Measurements from ENCODE around the gene TMEM43. TPM values are rescaled to one million over a fixed set of nuclear protein-coding genes. Genes with fewer than 3 reads are reported as not detected.

Gene TMEM43
- total RNA-seq, 5 donors from 2014 or later (not counting 1 experiment from before 2014, with no cell fraction given), result 36.9 to 76.3 (median 63.6) TPM

DNA sequence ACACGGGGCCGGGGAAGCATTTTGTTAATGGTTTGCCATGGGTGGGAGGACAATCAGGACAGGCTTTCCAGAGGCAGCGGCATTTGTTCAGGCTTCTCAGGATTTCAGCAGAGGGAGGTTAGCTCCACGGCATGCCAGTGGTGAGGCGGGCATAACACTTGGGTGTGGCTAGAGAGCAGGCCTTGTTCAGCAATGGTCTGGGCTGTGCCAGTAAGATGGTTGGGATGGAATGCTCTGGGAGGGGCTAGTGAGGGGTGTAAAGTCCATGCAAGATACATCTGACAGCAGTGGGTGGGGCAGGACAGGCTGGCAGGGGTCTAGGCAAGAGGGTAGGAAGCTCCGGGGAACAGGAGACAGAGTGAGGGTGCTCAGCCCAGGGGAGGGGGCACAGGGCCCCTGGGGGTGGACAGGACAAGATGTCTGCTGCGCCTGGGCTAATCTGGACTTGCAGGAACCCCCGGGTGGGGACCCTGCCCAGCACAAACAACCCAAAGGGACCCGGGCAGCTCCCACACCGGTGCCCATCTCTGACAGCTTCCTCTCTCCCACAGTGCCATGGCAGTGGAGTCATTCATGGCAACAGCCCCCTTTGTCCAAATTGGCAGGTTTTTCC is 8.4 kb downstream of the TMEM43 start:
- ATAC-seq (replicated peaks in 1 of 4) (no peak), DNase-seq (no peak)
- 100% methylated on average over 9 of the region's 10 CpGs for WGBS (ENCODE audit: insufficient coverage)
- Histone ChIP-seq H3K36me3 (ENCODE audit: control insufficient read depth in 2 of 2, extremely low read depth in 1 of 2, insufficient read depth in 1 of 2, low read length in 1 of 2) (peaks cover 31 to 95% of the 10 kb centered on the region in 2 donors), H3K4me1 (ENCODE audit: control insufficient read depth in 1 of 2, extremely low read depth in 1 of 2, insufficient read depth in 2 of 2, low read length in 2 of 2) (no peaks in the 10 kb centered on the region), H3K27me3 (replicated peaks in 1 of 2; ENCODE audit: control insufficient read depth in 2 of 2, extremely low read depth in 1 of 2, insufficient read depth in 2 of 2, low read length in 1 of 2) (no peaks in the 10 kb centered on the region), H3K4me3 (ENCODE audit: control insufficient read depth in 1 of 2, extremely low read depth in 1 of 2, low read length in 1 of 2) (no peak overlapping the region), H3K9me3 (no peaks in the 10 kb centered on the region), H3K27ac (ENCODE audit: low read length) (no peak overlapping the region)
- Mint-ChIP-seq H3K36me3 (peaks cover 66% of the 10 kb centered on the region), H3K9me3 (no peaks in the 10 kb centered on the region), H3K4me1 (peaks cover 7 to 14% (median 8%) of the 10 kb centered on the region in 3 donors), H3K4me3 (no peak overlapping the region), H3K27ac (peak overlapping the region in 1 of 2 donors; percentile 22), H3K27me3 (no peaks in the 10 kb centered on the region)
- ChIA-PET POLR2A (interaction anchor here in 1 of 2 donors (0.6 kb wide), 1 partner anchor 520 kb away, joined by 3 read pairs; no protein-coding TSS in a partner anchor), CTCF (no interaction called here)

DNA sequence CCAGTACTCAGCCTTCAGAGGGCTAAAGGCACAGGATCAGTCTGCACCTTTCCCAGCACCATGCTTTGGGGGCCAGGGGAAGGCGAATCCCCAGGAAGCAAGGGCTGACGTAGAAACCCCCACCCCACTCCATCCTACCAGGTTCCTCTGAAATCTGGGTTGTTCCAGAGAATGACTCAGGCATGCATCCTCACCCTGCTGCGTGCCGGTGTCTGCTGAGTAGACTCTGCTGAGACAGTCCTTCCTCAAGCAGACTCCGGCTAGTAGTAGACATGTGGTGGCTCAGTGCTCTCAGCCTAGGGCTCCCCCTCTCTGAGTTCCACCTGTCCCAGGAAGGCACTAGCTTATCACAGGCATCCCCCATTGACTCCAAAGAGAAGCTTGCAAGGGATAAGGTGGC is 9.0 kb downstream of the TMEM43 start:
- Histone ChIP-seq H3K36me3 (ENCODE audit: control insufficient read depth in 2 of 2, extremely low read depth in 1 of 2, insufficient read depth in 1 of 2, low read length in 1 of 2) (peaks cover 27 to 97% of the 10 kb centered on the region in 2 donors), H3K27ac (ENCODE audit: low read length) (no peak overlapping the region), H3K9me3 (no peaks in the 10 kb centered on the region), H3K4me3 (ENCODE audit: control insufficient read depth in 1 of 2, extremely low read depth in 1 of 2, low read length in 1 of 2) (no peak overlapping the region), H3K4me1 (ENCODE audit: control insufficient read depth in 1 of 2, extremely low read depth in 1 of 2, insufficient read depth in 2 of 2, low read length in 2 of 2) (no peaks in the 10 kb centered on the region), H3K27me3 (replicated peaks in 1 of 2; ENCODE audit: control insufficient read depth in 2 of 2, extremely low read depth in 1 of 2, insufficient read depth in 2 of 2, low read length in 1 of 2) (no peaks in the 10 kb centered on the region)
- 100% methylated on average over 4 of the region's 5 CpGs for WGBS (ENCODE audit: insufficient coverage)
- Mint-ChIP-seq H3K27me3 (no peaks in the 10 kb centered on the region), H3K4me1 (peaks cover 2 to 9% (median 3%) of the 10 kb centered on the region in 3 donors), H3K4me3 (no peak overlapping the region), H3K27ac (no peak overlapping the region), H3K36me3 (peaks cover 63% of the 10 kb centered on the region), H3K9me3 (no peaks in the 10 kb centered on the region)
- no peak for ATAC-seq (replicated peaks in 1 of 4)
- DNase-seq, result no peak
- ChIA-PET POLR2A (interaction anchor here (0.6 to 1.6 kb wide), 3 partner anchors 10 to 519 kb away, joined by 3 to 6 read pairs (median 4); no protein-coding TSS in a partner anchor), CTCF (no interaction called here)

DNA sequence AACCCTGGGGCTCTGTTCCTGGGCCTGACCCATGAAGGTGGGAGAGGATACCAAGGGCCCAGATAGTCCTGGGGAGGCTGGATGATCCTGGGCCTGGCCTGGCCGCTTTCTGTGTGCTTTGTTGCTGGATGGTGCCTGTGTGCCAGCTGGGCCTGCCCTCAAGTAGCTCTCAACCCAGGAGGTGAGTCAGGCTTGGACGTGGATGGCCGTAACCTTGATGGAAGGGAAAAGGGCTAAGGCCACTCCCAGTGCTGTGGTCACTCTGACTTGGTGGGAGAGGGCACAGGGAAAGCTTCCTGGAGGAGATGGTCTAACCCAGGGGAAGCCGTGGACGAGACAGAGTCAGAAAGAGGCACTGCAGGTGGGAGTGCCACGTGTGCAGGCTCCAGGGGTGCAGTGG is 9.4 kb downstream of the TMEM43 start:
- CTCF ChIA-PET, result no interaction called here
- no peaks in the 10 kb centered on the region for H3K4me1 ChIP-seq (ENCODE audit: control insufficient read depth in 1 of 2, extremely low read depth in 1 of 2, insufficient read depth in 2 of 2, low read length in 2 of 2)
- peaks cover 0 to 8% (median 3%) of the 10 kb centered on the region in 3 donors for H3K4me1 Mint-ChIP-seq
- POLR2A ChIA-PET, result interaction anchor here (0.6 to 1.6 kb wide), 3 partner anchors 10 to 519 kb away, joined by 3 to 6 read pairs (median 4); no protein-coding TSS in a partner anchor
- H3K4me3 Mint-ChIP-seq, result no peak overlapping the region
- H3K27ac ChIP-seq (ENCODE audit: low read length), result no peak overlapping the region
- DNase-seq (no peak), ATAC-seq (replicated peaks in 1 of 4) (no peak)
- no peaks in the 10 kb centered on the region for H3K9me3 Mint-ChIP-seq
- no peaks in the 10 kb centered on the region for H3K27me3 Mint-ChIP-seq
- no peaks in the 10 kb centered on the region for H3K27me3 ChIP-seq (replicated peaks in 1 of 2; ENCODE audit: control insufficient read depth in 2 of 2, extremely low read depth in 1 of 2, insufficient read depth in 2 of 2, low read length in 1 of 2)
- peaks cover 60% of the 10 kb centered on the region for H3K36me3 Mint-ChIP-seq
- no peaks in the 10 kb centered on the region for H3K9me3 ChIP-seq
- H3K27ac Mint-ChIP-seq, result no peak overlapping the region
- H3K36me3 ChIP-seq (ENCODE audit: control insufficient read depth in 2 of 2, extremely low read depth in 1 of 2, insufficient read depth in 1 of 2, low read length in 1 of 2), result peaks cover 26 to 97% of the 10 kb centered on the region in 2 donors
- WGBS (ENCODE audit: insufficient coverage), result 95% methylated on average over 6 of the region's 6 CpGs
- H3K4me3 ChIP-seq (ENCODE audit: control insufficient read depth in 1 of 2, extremely low read depth in 1 of 2, low read length in 1 of 2), result no peak overlapping the region

DNA sequence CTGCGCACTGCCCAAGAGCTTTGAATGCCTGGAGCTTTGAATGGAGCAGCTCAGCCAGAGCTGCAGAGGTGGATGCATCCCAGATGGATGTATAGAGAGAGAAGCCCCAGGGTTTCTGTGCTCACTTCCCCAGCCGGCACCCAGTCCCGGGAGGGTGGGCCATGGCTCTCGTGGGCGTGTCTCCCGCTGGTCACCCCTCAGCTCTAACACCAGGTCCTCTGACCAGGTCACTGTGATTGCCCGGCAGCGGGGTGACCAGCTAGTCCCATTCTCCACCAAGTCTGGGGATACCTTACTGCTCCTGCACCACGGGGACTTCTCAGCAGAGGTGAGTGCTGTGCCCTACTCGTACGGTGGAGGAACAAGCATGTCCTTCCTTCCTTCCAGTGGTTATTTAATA is 10.7 kb downstream of the TMEM43 start:
- no peak overlapping the region for H3K4me3 Mint-ChIP-seq
- Histone ChIP-seq H3K27me3 (replicated peaks in 1 of 2; ENCODE audit: control insufficient read depth in 2 of 2, extremely low read depth in 1 of 2, insufficient read depth in 2 of 2, low read length in 1 of 2) (no peaks in the 10 kb centered on the region), H3K4me3 (ENCODE audit: control insufficient read depth in 1 of 2, extremely low read depth in 1 of 2, low read length in 1 of 2) (no peak overlapping the region), H3K4me1 (ENCODE audit: control insufficient read depth in 1 of 2, extremely low read depth in 1 of 2, insufficient read depth in 2 of 2, low read length in 2 of 2) (peaks cover 0 to 4% of the 10 kb centered on the region in 2 experiments), H3K9me3 (no peaks in the 10 kb centered on the region), H3K27ac (ENCODE audit: low read length) (no peak overlapping the region), H3K36me3 (ENCODE audit: control insufficient read depth in 2 of 2, extremely low read depth in 1 of 2, insufficient read depth in 1 of 2, low read length in 1 of 2) (peaks cover 24 to 98% of the 10 kb centered on the region in 2 donors)
- no peaks in the 10 kb centered on the region for H3K27me3 Mint-ChIP-seq
- H3K36me3 Mint-ChIP-seq, result peaks cover 59% of the 10 kb centered on the region
- peaks cover 0 to 10% (median 8%) of the 10 kb centered on the region in 3 donors for H3K4me1 Mint-ChIP-seq
- no peaks in the 10 kb centered on the region for H3K9me3 Mint-ChIP-seq
- ATAC-seq (replicated peaks in 1 of 4) (no peak), DNase-seq (no peak)
- H3K27ac Mint-ChIP-seq, result no peak overlapping the region
- WGBS (ENCODE audit: insufficient coverage), result 95% methylated on average over 8 of the region's 11 CpGs
- CTCF ChIA-PET, result no interaction called here
- POLR2A ChIA-PET, result no interaction called here

DNA sequence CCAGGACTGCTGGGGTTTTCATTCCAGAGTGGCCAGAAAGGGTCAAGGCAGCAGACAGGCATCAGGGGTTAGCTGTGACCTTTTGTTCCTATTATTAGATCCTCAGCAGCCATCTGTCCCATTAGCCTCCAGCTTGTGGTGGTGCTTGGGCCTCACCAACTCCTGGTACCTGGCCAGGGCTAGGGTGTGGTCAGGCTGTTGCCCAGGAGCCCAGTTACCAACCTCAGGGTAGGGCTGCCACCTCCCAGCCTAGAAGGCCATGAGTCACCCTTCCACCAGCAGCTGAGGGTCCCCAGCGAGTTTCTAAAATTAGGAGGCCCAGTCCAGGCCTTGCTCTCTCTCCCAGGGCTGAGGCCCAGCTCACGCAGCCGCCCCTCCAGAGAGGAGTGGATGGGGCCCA is 12.2 kb downstream of the TMEM43 start:
- H3K4me1 Mint-ChIP-seq, result peaks cover 9 to 24% (median 22%) of the 10 kb centered on the region in 3 donors
- no peak overlapping the region for H3K27ac Mint-ChIP-seq
- POLR2A ChIA-PET, result no interaction called here
- WGBS (ENCODE audit: insufficient coverage), result 100% methylated on average over 2 of the region's 3 CpGs
- DNase-seq, result no peak
- H3K4me3 ChIP-seq (ENCODE audit: control insufficient read depth in 1 of 2, extremely low read depth in 1 of 2, low read length in 1 of 2), result no peak overlapping the region
- no peaks in the 10 kb centered on the region for H3K27me3 Mint-ChIP-seq
- H3K36me3 ChIP-seq (ENCODE audit: control insufficient read depth in 2 of 2, extremely low read depth in 1 of 2, insufficient read depth in 1 of 2, low read length in 1 of 2), result peaks cover 21 to 95% of the 10 kb centered on the region in 2 donors
- peaks cover 3 to 18% of the 10 kb centered on the region in 2 experiments for H3K4me1 ChIP-seq (ENCODE audit: control insufficient read depth in 1 of 2, extremely low read depth in 1 of 2, insufficient read depth in 2 of 2, low read length in 2 of 2)
- no peaks in the 10 kb centered on the region for H3K9me3 ChIP-seq
- no peak overlapping the region for H3K4me3 Mint-ChIP-seq
- no peak for ATAC-seq (replicated peaks in 1 of 4)
- peaks cover 51% of the 10 kb centered on the region for H3K36me3 Mint-ChIP-seq
- no peaks in the 10 kb centered on the region for H3K27me3 ChIP-seq (replicated peaks in 1 of 2; ENCODE audit: control insufficient read depth in 2 of 2, extremely low read depth in 1 of 2, insufficient read depth in 2 of 2, low read length in 1 of 2)
- CTCF ChIA-PET, result interaction anchor here in 1 of 2 donors (0.7 kb wide), 1 partner anchor 785 kb away, joined by 3 read pairs; no protein-coding TSS in a partner anchor
- no peaks in the 10 kb centered on the region for H3K9me3 Mint-ChIP-seq
- no peak overlapping the region for H3K27ac ChIP-seq (ENCODE audit: low read length)

DNA sequence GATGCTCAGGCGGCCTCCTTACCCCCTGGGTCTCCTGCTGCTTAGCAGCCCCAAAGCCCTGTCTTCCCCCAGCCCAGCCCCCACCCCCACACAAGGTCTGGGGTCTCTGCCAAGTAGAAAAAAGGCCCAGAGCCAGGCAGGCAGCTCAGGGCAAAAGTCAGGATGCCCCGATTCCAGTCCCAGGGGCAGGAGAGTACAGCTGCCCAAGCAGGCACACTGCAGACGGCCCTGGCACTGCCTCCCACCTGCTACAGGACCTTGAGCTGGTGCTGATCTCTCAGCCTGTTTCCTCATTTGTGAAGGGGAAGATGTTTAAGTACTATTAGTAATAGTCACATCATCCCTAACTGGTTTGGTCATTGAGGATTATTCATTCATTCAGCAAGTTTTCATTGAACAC is 12.6 kb downstream of the TMEM43 start:
- H3K4me1 Mint-ChIP-seq, result peaks cover 14 to 29% (median 27%) of the 10 kb centered on the region in 3 donors
- no peak overlapping the region for H3K4me3 ChIP-seq (ENCODE audit: control insufficient read depth in 1 of 2, extremely low read depth in 1 of 2, low read length in 1 of 2)
- peaks cover 50% of the 10 kb centered on the region for H3K36me3 Mint-ChIP-seq
- WGBS (ENCODE audit: insufficient coverage), result 100% methylated on average over 1 of the region's 3 CpGs
- no peaks in the 10 kb centered on the region for H3K9me3 ChIP-seq
- DNase-seq (no peak), ATAC-seq (replicated peaks in 1 of 4) (no peak)
- peaks cover 6 to 22% of the 10 kb centered on the region in 2 experiments for H3K4me1 ChIP-seq (ENCODE audit: control insufficient read depth in 1 of 2, extremely low read depth in 1 of 2, insufficient read depth in 2 of 2, low read length in 2 of 2)
- no peak overlapping the region for H3K27ac Mint-ChIP-seq
- no peak overlapping the region for H3K4me3 Mint-ChIP-seq
- CTCF ChIA-PET, result no interaction called here
- POLR2A ChIA-PET, result no interaction called here
- no peak overlapping the region for H3K27ac ChIP-seq (ENCODE audit: low read length)
- H3K27me3 Mint-ChIP-seq, result no peaks in the 10 kb centered on the region
- H3K27me3 ChIP-seq (replicated peaks in 1 of 2; ENCODE audit: control insufficient read depth in 2 of 2, extremely low read depth in 1 of 2, insufficient read depth in 2 of 2, low read length in 1 of 2), result no peaks in the 10 kb centered on the region
- H3K9me3 Mint-ChIP-seq, result no peaks in the 10 kb centered on the region
- H3K36me3 ChIP-seq (ENCODE audit: control insufficient read depth in 2 of 2, extremely low read depth in 1 of 2, insufficient read depth in 1 of 2, low read length in 1 of 2), result peaks cover 18 to 91% of the 10 kb centered on the region in 2 donors

All from T-cell (primary cell).